Stimulated activated CD8-positive, alpha-beta memory T cell treated with anti-CD3 and anti-CD28 coated beads, Interleukin-12 subunit alpha, Interleukin-12 subunit beta, amount 100 ng/mL, for 24 hours (primary cell): ENCODE results near the gene SPINK4.

ENCODE experiments used
- DNase-seq: peaks from one replicate; pipeline ENCODE4 v3.0.0-alpha.2; 2020; ENCODE audit errors: extremely low read depth

SPINK4 gene, protein sequence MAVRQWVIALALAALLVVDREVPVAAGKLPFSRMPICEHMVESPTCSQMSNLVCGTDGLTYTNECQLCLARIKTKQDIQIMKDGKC

GRCh38 chr9:33239921-33240320 lies at the start of gene SPINK4:
TSS of gene SPINK4 (plus strand) at chr9:33240167. CDS start at chr9:33240209, 42 bp downstream.
- no peak for DNase-seq

DNA sequence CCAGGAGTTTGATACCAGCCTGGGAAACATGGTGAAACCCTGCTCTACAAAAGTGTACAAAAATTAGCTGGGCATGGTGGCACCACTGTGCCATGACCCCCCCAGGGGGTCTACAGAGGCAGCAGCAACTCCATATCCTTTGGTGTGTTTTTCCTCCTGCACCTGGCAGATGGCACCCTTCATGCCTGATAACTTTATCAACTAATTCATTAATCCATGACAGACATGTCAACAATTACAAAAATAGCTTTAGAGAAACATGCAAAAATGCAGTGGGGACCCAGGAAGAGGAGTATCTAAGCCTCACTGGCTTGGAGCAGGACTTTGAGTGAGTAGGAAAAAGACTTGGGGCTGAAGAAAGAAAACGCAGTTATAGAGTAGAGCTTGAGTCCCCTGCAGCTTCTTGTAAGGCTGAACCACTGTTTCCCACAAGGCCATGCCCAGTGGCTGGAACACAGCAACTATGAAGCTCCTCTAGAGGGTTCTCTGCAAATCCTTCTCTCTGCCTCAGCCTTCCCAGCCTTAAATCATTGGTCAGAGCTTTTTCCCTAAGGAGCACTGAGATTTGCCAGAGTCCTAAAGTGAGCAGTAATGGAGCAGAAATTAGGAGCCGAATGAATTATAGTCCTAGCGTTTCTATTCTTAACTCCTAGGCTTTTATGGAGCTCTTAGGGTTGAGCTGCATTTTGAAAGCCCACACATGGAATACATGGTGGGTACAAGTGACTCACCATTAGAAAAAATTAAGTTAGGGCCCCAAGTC lies 47.3 kb upstream of the SPINK4 start:
- DNase-seq: no peak

GRCh38 chr9:33193818-33194217 lies 46.1 kb upstream of the SPINK4 start:
- no peak for DNase-seq

- no peak for DNase-seq
Observed at GRCh38 chr9:33196736-33197135, 43.2 kb upstream of the SPINK4 start.

GRCh38 chr9:33197279-33198152 lies 42.5 kb upstream of the SPINK4 start:
- DNase-seq: no peak

GRCh38 chr9:33198165-33198564 lies 41.8 kb upstream of the SPINK4 start:
- no peak for DNase-seq

DNA sequence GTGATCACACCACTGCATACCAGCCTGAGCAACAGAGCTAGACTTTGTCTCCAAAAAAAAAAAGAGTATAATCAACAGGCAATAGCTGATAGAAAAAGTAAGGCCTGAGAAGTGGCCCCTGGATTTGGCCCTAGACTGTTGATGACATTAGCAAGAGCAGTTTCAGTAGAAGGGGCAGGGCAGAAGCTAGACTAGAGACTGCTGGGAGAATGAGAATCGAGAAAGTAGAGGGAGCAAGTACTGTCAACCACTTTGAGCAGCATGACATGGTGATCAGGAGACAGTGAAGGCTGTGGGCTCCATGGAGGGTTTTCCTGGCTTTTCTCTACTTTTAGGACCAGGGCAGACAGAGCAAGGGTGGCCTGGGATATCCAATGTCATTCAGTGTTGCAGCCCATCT lies 37.9 kb upstream of the SPINK4 start:
- DNase-seq: no peak

- no peak for DNase-seq
Observed at GRCh38 chr9:33202552-33203201, 37.3 kb upstream of the SPINK4 start.

DNA sequence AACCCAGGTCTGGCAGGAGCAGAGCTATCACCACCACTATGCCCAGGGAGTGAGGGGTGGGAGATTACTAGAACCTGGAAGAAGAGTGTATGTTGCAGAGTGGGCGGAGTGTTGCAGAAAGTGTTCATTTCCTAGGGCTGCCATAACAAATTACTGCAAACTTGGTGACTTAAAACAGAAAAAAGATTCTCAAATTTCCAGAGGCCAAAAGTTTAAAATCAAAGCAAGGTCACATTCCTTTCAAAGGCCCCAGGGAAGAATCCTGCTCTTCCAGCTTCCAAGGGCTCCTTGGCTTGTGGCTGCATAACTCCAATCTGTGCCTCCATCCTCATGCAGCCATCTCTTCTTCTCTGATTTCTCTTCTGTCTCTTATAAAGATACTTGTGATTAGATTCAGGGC lies 30.6 kb upstream of the SPINK4 start:
- DNase-seq: no peak

GRCh38 chr9:33210006-33210715 lies 29.8 kb upstream of the SPINK4 start:
- no peak for DNase-seq

DNA sequence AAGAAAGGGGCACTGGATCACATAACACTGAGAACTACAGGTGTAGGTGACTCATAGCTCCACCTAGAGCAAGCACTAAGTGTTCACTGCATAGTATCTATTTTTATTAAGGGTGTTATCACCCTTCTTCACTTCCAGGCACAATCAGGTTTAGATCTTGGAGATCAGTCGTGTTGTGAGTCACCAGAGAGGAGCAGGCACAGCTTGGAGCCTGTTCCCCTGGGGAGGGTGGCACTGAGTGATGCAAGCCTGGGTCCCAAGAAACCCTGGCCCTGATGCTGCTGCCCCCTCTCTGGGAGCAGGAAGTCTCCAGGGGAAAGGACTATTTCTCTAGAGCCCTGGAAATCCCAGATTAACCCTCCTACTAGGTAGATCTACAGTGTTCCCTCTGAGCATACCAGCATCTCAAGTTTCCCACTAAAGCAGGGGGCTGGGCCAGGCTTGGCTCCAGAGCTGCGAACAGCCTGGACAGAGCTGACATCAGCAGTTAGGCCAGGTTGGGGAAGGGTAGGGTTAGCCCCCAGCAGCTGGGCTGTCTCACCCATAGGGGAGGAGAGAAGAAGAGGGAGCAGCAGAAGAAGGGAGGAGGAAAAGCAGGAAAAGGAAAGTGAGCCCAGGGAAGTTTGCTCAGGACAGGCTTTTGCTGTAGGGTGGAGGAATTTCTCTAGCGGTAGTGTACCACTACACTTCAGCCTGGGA lies 28.1 kb upstream of the SPINK4 start:
- DNase-seq: no peak

GRCh38 chr9:33220681-33221567 lies 19.0 kb upstream of the SPINK4 start:
- no peak for DNase-seq

DNA sequence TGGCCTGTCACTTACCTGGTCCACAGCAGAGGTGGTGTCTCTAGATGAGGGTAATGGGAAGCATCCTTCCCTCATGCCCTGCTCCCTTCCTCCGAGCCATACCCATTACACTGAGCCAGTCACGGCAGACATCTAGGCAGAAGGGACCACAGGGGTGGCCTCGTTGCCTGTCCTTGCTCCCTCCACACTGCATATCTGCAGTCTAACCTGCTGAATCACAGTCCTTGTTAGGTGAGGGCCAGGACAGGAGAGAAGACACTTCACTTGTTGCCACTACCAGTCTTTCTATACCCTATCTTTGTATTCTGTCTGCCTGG lies 18.4 kb upstream of the SPINK4 start:
- no peak for DNase-seq

- no peak for DNase-seq
Observed at GRCh38 chr9:33222031-33222430, 17.9 kb upstream of the SPINK4 start.

- no peak for DNase-seq
Observed at GRCh38 chr9:33223696-33224095, 16.3 kb upstream of the SPINK4 start.

DNA sequence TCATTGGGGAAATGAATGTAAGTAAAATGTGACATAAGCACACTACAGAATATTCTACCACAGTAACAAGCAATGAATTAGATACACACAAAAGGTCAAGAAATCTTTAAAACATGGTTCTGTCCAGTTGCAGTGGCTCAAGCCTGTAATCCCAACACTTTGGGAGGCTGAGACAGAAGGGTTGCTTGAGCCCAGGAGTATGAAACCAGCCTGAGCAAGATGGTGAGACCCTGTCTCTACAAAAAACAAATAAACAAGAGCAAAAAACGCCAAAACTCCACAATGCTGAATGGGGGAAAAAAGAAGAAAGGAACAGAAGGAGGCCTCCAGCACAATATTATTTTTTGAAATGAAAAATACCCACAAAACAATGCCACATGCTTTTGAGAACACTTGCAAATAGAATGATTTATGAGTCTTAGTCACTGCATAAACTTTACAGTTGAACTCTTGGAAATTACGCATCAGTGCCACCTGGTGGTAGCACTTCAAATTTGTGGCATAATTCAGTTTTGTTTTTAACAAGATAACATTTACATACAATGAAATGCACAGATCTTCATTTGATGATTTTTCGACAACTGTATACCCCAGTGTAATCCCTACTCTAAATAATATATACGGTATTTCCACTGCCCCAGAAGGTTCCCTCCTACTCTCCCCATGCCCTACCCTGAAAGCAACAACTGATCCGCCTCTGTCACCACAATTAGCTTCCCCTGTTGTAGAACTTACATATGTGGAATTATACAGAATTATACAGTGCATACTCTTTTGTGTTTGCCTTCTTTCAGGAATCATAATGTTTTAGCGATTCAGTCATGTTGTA lies 14.4 kb upstream of the SPINK4 start:
- no peak for DNase-seq

- DNase-seq: no peak
Observed at GRCh38 chr9:33227008-33227398, 13.0 kb upstream of the SPINK4 start.

- no peak for DNase-seq
Observed at GRCh38 chr9:33227741-33228140, 12.2 kb upstream of the SPINK4 start.

DNA sequence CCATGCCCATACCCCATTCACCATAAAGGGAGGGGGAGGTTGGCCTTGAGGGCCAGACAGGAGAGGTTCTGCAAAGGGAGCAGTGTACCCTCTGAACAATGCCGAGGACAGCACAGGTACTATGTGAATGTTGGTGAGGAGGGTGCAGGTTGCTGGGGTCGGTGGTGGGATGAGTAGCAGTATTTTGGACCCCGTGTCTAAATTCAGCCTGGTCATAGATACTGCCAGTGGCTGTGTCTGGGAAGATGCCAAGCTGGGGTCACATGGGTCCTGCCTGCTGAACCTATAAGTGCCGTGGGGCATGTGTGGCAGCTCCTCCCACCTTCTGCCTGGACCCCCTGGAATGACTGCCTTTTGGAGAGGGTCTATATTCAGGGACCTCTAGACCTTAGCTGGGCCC lies 11.4 kb upstream of the SPINK4 start:
- no peak for DNase-seq
